PC-9 (cell line): ENCODE measurements around the gene ADIPOR2. TPM values are rescaled to one million over a fixed set of nuclear protein-coding genes. Genes with fewer than 3 reads are reported as not detected.

Experiments used
- BruUV-seq: library from RNA; stranded (reverse); fragments of 400-500 nt; replicated peaks from 2 replicates; lab custom pipeline; 2021; lab: Mats Ljungman, UMichigan
- CTCF ChIA-PET: fragments of 300-600 bp; sonication (Branson Sonifier 250); formaldehyde crosslinking; loops from one replicate; lab custom pipeline; 2022; ENCODE audit warnings: antibody characterized with exemption; lab: Charles Lee
- POLR2A ChIA-PET: fragments of 300-600 bp; sonication (Branson Sonifier 250); formaldehyde crosslinking; loops from one replicate; lab custom pipeline; 2022; ENCODE audit warnings: antibody characterized with exemption; ENCODE audit not compliant: unreplicated experiment; lab: Charles Lee
- DNase-seq, 2 experiments: peaks; one replicate each; pipeline versions ENCODE4 v3.0.0 to v3.0.0-alpha.2; 2015 to 2022; ENCODE audit warnings: mixed read lengths in 1 of 2
- H2AFZ ChIP-seq: fragments of 200-600 bp; sonication (generic); 2 replicates; pipeline ENCODE4 v1.8.1; 2017; ENCODE audit warnings: antibody characterized with exemption
- H3F3A ChIP-seq: fragments of 200-600 bp; sonication (generic); 2 replicates; pipeline ENCODE4 v1.8.1; 2017; ENCODE audit warnings: antibody characterized with exemption, mild to moderate bottlenecking, low read depth; ENCODE audit not compliant: insufficient read depth
- H3K27ac ChIP-seq: fragments of 200-600 bp; sonication (generic); 2 replicates; pipeline ENCODE4 v1.6.1; 2016; ENCODE audit warnings: mixed run types
- H3K27me3 ChIP-seq: fragments of 200-600 bp; sonication (generic); 2 replicates; pipeline ENCODE4 v1.6.1; 2016; ENCODE audit warnings: low read depth, mixed run types; ENCODE audit not compliant: insufficient read depth
- H3K36me3 ChIP-seq: fragments of 200-600 bp; sonication (generic); 2 replicates; pipeline ENCODE4 v1.6.1; 2016; ENCODE audit warnings: low read depth, mixed run types
- H3K4me1 ChIP-seq: fragments of 200-600 bp; sonication (generic); replicated peaks from 2 replicates; pipeline ENCODE4 v1.6.1; 2016; ENCODE audit warnings: mixed run types; ENCODE audit not compliant: insufficient read depth
- H3K4me2 ChIP-seq: fragments of 200-600 bp; sonication (generic); 2 replicates; pipeline ENCODE4 v1.6.1; 2017; ENCODE audit warnings: mixed run types
- H3K4me3 ChIP-seq: fragments of 200-600 bp; sonication (generic); 2 replicates; pipeline ENCODE4 v1.6.1; 2016; ENCODE audit warnings: mixed run types
- H3K79me2 ChIP-seq: fragments of 200-600 bp; sonication (generic); 2 replicates; pipeline ENCODE4 v1.6.1; 2017; ENCODE audit warnings: low read depth, mixed run types
- H3K9me2 ChIP-seq: fragments of 200-600 bp; sonication (generic); 2 replicates; pipeline ENCODE4 v1.8.1; 2017; ENCODE audit warnings: mild to moderate bottlenecking; ENCODE audit not compliant: insufficient read depth
- H3K9me3 ChIP-seq: fragments of 200-600 bp; sonication (generic); 2 replicates; pipeline ENCODE4 v1.8.1; 2016; ENCODE audit warnings: low read depth; ENCODE audit not compliant: insufficient read depth
- H4K20me1 ChIP-seq: fragments of 200-600 bp; sonication (generic); 2 replicates; pipeline ENCODE4 v1.8.1; 2017; ENCODE audit not compliant: insufficient read depth
- CTCF ChIP-seq: fragments of 200-600 bp; sonication (generic); conservative IDR thresholded peaks from 2 replicates; pipeline ENCODE4 v1.6.1; 2017; ENCODE audit warnings: mixed run types, antibody characterized with exemption, mild to moderate bottlenecking, moderate library complexity
- EZH2 ChIP-seq: fragments of 200-600 bp; sonication (generic); IDR thresholded peaks from 2 replicates; pipeline ENCODE4 v1.8.0; 2017; ENCODE audit warnings: antibody characterized with exemption, low read depth
- intact Hi-C: fragments of 100-400 bp; cut with micrococcal nuclease; formaldehyde crosslinking; loops from one replicate; pipeline ENCODE4 v1.10.0; 2022; ENCODE audit not compliant: unreplicated experiment
- total RNA-seq: library from RNA; stranded (reverse); gene quantifications from 2 replicates; pipeline ENCODE4 v1.2.3, GENCODE V29; 2021

ADIPOR2 gene
- total RNA-seq, 1 experiment from 2014 or later = 107 TPM

DNA sequence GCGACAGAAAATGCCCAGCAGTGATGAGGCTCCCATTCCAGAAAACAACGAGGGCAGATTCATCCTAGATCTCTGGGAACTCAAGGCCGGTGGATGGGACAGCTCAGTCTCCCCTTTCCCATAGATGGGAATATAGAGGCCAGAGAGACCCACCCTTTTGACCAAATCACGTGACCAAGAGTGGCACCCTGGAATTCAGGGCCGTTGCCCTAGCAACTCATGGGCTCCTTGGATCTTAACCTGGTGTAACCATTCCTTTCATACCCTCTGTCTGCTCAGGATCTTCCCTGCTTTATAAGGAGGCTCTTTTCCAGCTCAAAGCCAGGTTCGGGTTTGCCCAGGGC is 121.0 kb downstream of the ADIPOR2 start:
- BruUV-seq = no TSS peak
- no peak for DNase-seq
- Histone ChIP-seq H2AFZ (no peak overlapping the region), H3K4me2 (no peak overlapping the region), H3K4me1 (no peaks in the 10 kb centered on the region), H3F3A (no peaks in the 10 kb centered on the region), H3K4me3 (no peak overlapping the region), H3K79me2 (no peaks in the 10 kb centered on the region), H3K36me3 (no peaks in the 10 kb centered on the region), H3K27ac (no peak overlapping the region), H4K20me1 (no peaks in the 10 kb centered on the region), H3K9me2 (no peaks in the 10 kb centered on the region), H3K9me3 (no peaks in the 10 kb centered on the region), H3K27me3 (peaks cover 86% of the 10 kb centered on the region)
- ChIA-PET CTCF (interaction anchor here (0.6 kb wide), 1 partner anchor 743 kb away, joined by 4 read pairs; no protein-coding TSS in a partner anchor), POLR2A (no interaction called here)
- intact Hi-C loops = no loop called here
- TF ChIP-seq CTCF (no peak), EZH2 (no peak)

- no peak overlapping the region for H3K4me2 ChIP-seq
- CTCF ChIA-PET = interaction anchor here (0.5 kb wide), 1 partner anchor 1271 kb away, joined by 3 read pairs; no protein-coding TSS in a partner anchor
These were observed 121.9 kb downstream of the ADIPOR2 start for GRCh38 chr12:1812650-1813302.

DNA sequence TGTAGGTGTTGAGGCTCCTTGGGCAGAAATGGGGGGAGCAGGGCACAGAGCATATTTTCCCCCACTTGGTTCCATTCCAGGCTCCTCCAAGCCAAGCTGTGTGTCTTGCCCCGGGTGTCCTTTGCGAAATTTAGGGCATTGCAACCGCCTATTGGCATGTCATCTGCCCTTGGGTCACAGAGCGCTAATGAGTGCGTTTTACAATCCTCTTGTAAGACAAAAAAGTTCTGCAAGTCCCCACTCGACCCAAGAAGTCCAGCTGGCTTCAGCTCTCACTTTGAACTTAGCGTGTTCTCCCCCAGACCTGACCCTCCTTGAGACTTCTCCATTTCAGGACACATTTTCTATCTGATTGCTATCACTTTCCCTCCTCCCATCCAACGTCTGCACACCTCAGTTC is 123.4 kb downstream of the ADIPOR2 start:
- no peaks in the 10 kb centered on the region for H3K9me3 ChIP-seq
- peaks cover 86% of the 10 kb centered on the region for H3K27me3 ChIP-seq
- no peak overlapping the region for H3K27ac ChIP-seq
- no peak for DNase-seq
- ChIA-PET POLR2A (no interaction called here), CTCF (no interaction called here)
- H3F3A ChIP-seq = no peaks in the 10 kb centered on the region
- H3K4me1 ChIP-seq = no peaks in the 10 kb centered on the region
- no TSS peak for BruUV-seq
- no peaks in the 10 kb centered on the region for H3K79me2 ChIP-seq
- H3K4me2 ChIP-seq = no peak overlapping the region
- no peaks in the 10 kb centered on the region for H3K9me2 ChIP-seq
- TF ChIP-seq CTCF (no peak), EZH2 (no peak)
- H2AFZ ChIP-seq = no peak overlapping the region
- intact Hi-C loops = no loop called here
- H4K20me1 ChIP-seq = no peaks in the 10 kb centered on the region
- no peak overlapping the region for H3K4me3 ChIP-seq
- no peaks in the 10 kb centered on the region for H3K36me3 ChIP-seq

More at GRCh38 chr12:1812650-1813302, 121.9 kb downstream of the ADIPOR2 start:
- no peaks in the 10 kb centered on the region for H4K20me1 ChIP-seq
- no peaks in the 10 kb centered on the region for H3K4me1 ChIP-seq
- no peaks in the 10 kb centered on the region for H3K36me3 ChIP-seq
- H3K9me3 ChIP-seq = no peaks in the 10 kb centered on the region
- H2AFZ ChIP-seq = no peak overlapping the region
- H3K27ac ChIP-seq = no peak overlapping the region
- H3K27me3 ChIP-seq = peaks cover 88% of the 10 kb centered on the region
- BruUV-seq = no TSS peak
- no peaks in the 10 kb centered on the region for H3K79me2 ChIP-seq
- H3K9me2 ChIP-seq = no peaks in the 10 kb centered on the region
- no peaks in the 10 kb centered on the region for H3F3A ChIP-seq
- POLR2A ChIA-PET = no interaction called here
- H3K4me3 ChIP-seq = no peak overlapping the region
- no peak for DNase-seq
- intact Hi-C loops = no loop called here
- TF ChIP-seq EZH2 = no peak
- no peak for TF ChIP-seq CTCF
